Measurements from ENCODE around the gene DBP.

The DBP gene

GRCh38 chr19:48606463-48607358 lies 30.5 kb downstream of the DBP start, which contains the start of gene SPACA4:
Gene SPACA4 (plus strand): TSS chr19:48606742. CDS start chr19:48606979, 237 bp downstream.
- no peak for DNase-seq

DNA sequence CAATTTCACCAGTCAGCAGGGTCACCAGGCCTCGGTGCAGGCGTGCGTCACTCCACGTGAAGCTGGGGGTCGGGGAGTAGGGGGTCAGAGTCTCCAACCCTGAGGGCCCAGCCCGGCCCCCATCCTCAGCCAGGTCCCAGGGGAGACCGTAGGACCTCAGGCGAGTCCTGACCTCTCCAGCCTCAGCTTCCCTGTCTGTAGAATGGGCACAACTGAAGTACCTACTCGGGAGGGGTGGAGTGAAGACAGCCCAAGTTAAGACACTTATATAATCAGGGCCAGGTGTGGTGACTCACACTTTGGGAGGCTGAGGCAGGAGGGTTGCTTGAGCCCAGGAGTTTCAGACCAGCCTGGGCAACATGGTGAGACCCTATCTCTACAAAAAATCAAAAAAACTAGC lies 33.3 kb downstream of the DBP start:
- DNase-seq, result no peak

- no peak for DNase-seq
Observed at GRCh38 chr19:48603449-48603848, 33.7 kb downstream of the DBP start.

GRCh38 chr19:48603001-48603400 lies 34.2 kb downstream of the DBP start:
- DNase-seq, result no peak

DNA sequence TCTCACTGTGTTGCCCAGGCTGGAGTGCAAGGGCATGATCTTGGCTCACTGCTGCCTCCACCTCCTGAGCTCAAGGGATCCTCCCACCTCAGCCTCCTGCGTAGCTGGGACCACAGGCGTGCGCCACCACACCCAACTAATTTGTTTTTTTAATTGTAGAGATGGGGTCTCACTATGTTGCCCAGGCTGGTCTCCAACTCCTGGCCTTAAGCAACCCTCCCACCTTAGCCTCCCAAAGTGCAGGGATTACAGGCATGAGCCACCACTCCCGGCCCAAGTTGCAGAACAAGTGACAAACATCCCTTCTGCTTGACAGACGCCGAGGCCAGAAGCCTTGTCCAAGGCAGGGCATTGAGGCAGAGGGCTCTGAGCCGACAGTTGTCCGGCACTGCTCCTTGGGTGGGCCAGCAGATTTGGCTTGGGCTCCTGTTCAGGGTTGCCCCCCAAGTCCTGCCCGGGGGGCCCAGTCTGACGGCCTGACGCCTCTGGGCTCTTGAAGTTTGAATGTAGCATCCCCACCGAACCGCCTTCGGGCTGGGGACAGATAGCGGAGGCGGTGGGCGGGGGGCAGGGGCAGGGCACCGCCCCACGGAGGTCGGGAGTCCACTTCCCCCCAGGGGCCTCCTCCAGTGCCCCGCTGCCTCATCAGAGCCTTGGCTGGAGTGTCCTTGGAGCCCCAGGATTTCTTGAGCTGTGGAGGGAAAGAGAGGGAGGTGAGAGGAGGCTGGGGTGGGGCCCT lies 36.3 kb downstream of the DBP start:
- no peak for DNase-seq

- no peak for DNase-seq
Observed at GRCh38 chr19:48598996-48599700, 38.0 kb downstream of the DBP start.

DNA sequence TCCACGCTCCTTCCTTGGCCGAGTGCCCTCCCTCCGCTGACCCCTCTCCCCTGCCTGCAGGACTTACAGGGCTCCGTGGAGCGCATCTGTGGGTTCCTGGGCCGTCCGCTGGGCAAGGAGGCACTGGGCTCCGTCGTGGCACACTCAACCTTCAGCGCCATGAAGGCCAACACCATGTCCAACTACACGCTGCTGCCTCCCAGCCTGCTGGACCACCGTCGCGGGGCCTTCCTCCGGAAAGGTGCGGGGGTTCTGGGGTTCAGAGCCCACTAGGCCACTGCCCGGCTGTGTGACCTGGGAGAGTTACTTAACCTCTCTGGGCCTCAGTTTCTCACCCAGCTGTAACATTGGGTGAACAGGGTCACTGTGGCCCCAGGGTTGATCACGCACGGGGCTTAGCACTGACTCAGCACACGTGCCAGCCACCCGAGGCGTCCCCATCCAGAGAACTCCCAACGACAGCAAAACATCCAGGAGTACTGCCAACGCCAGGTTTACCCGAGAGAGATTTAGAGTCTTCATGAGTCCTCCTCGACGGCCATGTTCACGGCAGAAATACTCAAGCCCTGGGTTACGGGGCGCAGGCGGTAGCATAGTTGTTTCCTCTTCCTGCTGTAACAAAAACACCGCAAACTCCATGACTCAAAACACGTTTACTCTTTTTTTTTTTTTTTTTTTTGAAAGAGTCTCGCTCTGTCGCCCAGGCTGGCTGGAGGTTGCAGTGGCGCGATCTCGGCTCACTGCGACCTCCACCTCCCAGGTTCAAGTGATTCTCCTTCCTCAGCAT lies 40.3 kb downstream of the DBP start:
- DNase-seq, result no peak

DNA sequence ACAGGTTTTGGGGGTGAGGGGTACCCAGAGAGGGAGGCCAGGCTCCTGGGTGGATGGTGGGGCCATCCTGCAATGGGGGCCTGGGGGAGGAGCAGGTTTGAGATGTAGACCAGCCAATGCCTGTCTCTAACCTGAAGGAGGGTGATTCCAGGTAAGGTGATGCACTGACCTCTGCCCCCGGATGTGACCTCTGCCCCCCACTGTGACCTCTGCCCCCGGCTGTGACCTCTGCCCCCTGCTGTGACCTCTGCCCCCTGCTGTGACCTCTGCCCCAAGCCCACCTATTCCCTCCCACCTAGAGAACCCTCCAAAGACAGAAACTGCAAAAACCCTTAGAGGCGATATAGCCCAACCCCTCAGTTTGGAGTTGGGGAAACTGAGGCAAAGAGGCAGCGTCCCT lies 40.9 kb downstream of the DBP start:
- DNase-seq, result no peak

DNA sequence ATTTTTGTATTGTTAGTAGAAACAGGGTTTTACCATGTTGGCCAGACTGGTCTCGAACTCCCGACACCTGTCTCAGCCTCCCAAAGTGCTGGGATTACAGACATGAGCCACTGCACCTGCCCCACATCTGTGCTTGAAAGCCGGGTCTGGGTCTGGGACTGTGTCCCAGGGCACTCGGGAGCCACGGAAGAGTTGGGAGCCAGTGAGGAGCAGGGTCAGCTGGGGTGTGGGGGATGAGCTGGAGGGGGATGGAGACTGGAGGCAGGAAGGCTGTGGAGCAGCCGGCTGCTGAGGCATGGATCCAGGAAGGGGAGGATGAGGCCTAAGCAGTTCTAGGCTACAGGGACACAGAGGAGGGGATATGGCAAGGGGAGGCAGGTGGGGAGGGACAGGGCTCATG lies 41.3 kb downstream of the DBP start:
- no peak for DNase-seq

DNA sequence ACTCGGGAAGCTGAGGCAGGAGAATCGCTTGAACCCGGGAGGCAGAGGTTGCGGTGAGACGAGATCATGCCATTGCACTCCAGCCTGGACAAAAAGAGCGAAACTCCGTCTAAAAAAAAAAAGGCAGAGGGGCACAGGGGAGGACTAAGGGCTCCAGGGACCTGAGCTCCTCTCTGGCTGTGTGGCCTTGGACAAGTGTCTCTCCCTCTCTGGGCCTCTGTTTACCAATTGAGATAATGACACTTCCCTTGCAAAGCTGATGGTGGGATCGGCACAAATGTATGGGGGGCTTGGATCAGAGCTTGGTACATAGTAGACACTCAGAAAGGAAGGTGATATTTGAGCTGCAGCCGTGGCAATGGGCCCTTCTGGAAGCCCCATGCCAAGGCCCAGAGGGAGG lies 42.0 kb downstream of the DBP start:
- no peak for DNase-seq

- no peak for DNase-seq
Observed at GRCh38 chr19:48591021-48591420, 46.2 kb downstream of the DBP start.

DNA sequence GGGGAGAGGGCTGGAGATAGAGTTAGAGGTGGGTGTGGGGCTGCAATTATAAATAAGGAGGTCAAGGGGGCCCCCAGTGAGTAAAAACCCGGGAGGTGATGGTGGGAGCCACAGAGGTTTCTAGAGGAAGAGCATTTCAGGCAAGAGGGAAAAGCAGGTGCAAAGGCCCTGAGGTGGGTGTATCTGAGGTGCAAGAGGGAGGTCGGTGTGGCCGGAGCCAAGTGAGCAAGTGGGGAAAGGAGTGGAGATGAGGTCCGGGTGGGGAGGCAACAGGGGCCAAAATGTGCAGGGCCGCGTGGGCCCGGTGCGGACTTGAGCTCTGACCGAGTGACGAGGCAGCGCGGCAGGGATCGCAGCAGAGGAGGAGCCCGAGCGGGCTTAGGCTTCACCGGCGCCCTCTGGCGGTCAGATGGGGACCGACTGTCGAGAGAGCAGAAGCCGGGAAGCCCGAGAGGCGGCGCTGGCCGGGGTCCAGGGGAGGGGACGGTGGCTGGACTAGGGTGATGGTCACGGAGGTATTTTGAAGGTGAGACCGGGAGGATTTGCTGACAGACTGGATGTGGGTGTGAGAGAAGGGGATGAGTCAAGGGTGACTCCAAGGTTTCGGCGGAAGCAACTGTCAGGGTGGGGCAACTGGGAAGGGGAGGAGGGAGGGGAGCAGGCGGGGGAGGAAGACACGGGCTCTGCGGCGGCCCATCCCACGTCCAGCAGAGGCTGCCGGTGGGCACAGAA lies 48.3 kb downstream of the DBP start:
- peak; percentile 87 for DNase-seq

DNA sequence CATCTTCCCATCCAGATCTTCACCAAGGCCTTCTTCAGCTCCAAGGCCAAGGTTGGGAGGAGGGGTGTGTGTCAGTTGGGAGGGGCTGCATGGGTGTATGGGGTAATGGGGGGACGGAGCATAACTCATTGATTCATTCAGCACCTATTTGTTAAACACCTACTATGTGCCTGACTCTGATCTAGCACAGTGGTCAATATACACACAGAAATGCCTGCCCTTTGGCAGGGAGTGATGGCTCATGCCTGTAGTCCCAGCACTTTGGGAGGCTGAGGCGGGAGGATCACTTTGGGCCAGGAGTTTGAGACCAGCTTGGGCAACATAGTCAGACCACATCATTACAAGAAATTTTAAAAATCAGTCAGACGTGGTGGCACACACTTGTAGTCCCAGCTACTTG lies 49.8 kb downstream of the DBP start:
- DNase-seq, result no peak

DNA sequence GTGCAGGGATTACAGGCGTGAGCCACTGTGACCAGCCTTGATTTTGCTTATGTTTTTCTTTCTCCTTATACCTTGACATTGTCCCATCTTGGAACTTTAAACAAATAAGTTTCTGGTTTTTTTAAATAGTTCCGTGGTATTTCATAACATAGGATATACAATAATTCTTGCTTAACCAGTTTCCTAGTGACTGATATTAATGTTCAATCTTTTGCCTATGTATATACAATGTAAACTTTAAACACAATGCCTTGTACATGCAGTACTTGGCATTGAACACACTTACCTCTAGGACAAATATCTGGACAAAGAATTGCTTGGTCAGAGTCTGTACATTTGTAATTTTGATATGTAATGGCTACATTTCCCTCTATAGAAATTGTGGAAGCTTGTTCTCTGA lies 55.0 kb downstream of the DBP start:
- no peak for DNase-seq
